GM19395 (cell line): ENCODE results near the gene ANXA6.
"Not testable (repeated sequence)": the region's sequence is repeated elsewhere in the genome, so short reads cannot be mapped to it uniquely, and the experiment has no call there.

Experiments
- ATAC-seq: cut with Tn5 transposase; IDR thresholded peaks from one replicate; pipeline ENCODE4 v1.9.1; 2021; ENCODE audit warnings: mild to moderate bottlenecking, moderate library complexity; ENCODE audit not compliant: unreplicated experiment

The ANXA6 gene

GRCh38 chr5:151157426-151158286, at the start of gene ANXA6:
ANXA6 (minus strand) TSS chr5:151157779; CDS start chr5:151147901, 9,878 bp downstream.
- ATAC-seq = peak; percentile 44

- ATAC-seq = no peak
Observed at GRCh38 chr5:151205411-151205810, 47.8 kb upstream of the ANXA6 start.

- no peak for ATAC-seq
Observed at GRCh38 chr5:151204051-151204450, 46.5 kb upstream of the ANXA6 start.

GRCh38 chr5:151202381-151203139, 45.0 kb upstream of the ANXA6 start:
- ATAC-seq = no peak

GRCh38 chr5:151200913-151201595, 43.5 kb upstream of the ANXA6 start:
- ATAC-seq = no peak

- no peak for ATAC-seq
Observed at GRCh38 chr5:151199581-151200185, 42.1 kb upstream of the ANXA6 start.

GRCh38 chr5:151198861-151199260, 41.3 kb upstream of the ANXA6 start:
- ATAC-seq = no peak

- ATAC-seq = not testable (repeated sequence)
Observed at GRCh38 chr5:151197291-151197600, 39.7 kb upstream of the ANXA6 start.

- peak; percentile 92 for ATAC-seq
Observed at GRCh38 chr5:151196556-151197290, 39.1 kb upstream of the ANXA6 start.

- no peak for ATAC-seq
Observed at GRCh38 chr5:151195622-151196021, 38.0 kb upstream of the ANXA6 start.

GRCh38 chr5:151192626-151193025, 35.0 kb upstream of the ANXA6 start:
- no peak for ATAC-seq

GRCh38 chr5:151191661-151192060, 34.1 kb upstream of the ANXA6 start:
- ATAC-seq = no peak

GRCh38 chr5:151189151-151189550, 31.6 kb upstream of the ANXA6 start:
- ATAC-seq = no peak

- no peak for ATAC-seq
Observed at GRCh38 chr5:151186538-151186937, 29.0 kb upstream of the ANXA6 start.

GRCh38 chr5:151186052-151186451, 28.5 kb upstream of the ANXA6 start:
- ATAC-seq = no peak

- no peak for ATAC-seq
Observed at GRCh38 chr5:151184316-151185042, 26.9 kb upstream of the ANXA6 start.

- no peak for ATAC-seq
Observed at GRCh38 chr5:151183456-151184245, 26.1 kb upstream of the ANXA6 start.

- ATAC-seq = no peak
Observed at GRCh38 chr5:151182976-151183375, 25.4 kb upstream of the ANXA6 start.

- no peak for ATAC-seq
Observed at GRCh38 chr5:151182524-151182900, 24.9 kb upstream of the ANXA6 start.
